Endothelial cell of umbilical vein (primary cell): ENCODE data around the gene NHS. TPM values are rescaled to one million over a fixed set of nuclear protein-coding genes. Genes with fewer than 3 reads are reported as not detected.

Experiments
- BruUV-seq: library from RNA; stranded (reverse); fragments of 400-500 nt; replicated peaks from 2 replicates; lab custom pipeline; 2021; lab: Mats Ljungman, UMichigan
- CTCF ChIA-PET: fragments of 300-600, 350-600 bp; sonication (Branson Sonifier 250); formaldehyde crosslinking; loops from one replicate; lab custom pipeline; 2021; ENCODE audit warnings: antibody characterized with exemption, inconsistent platforms; lab: Charles Lee
- POLR2A ChIA-PET: fragments of 300-600, 350-600 bp; sonication (Branson Sonifier 250); formaldehyde crosslinking; loops from one replicate; lab custom pipeline; 2021; ENCODE audit warnings: antibody characterized with exemption, inconsistent platforms; lab: Charles Lee
- DNase-seq: peaks from one replicate; pipeline ENCODE4 v3.0.0-alpha.2; 2011; ENCODE audit warnings: low read depth, low spot score
- FAIRE-seq: peaks from 2 replicates; lab custom pipeline; 2011; peaks lifted over from hg19 to GRCh38; lab: Jason Lieb, UNC
- H2AFZ ChIP-seq: 2 replicates; pipeline ENCODE4 v1.6.0; 2012; ENCODE audit warnings: low read depth, low read length, control low read depth, inconsistent platforms
- H3K27ac ChIP-seq: 2 replicates; pipeline ENCODE4 v1.5.1; 2011; ENCODE audit warnings: low read depth, mild to moderate bottlenecking, control low read depth, low read length, moderate library complexity; ENCODE audit not compliant: insufficient read depth
- H3K27me3 ChIP-seq, 2 experiments: 2 replicates each; pipeline versions ENCODE4 v1.6.0 to v1.6.1; 2011; ENCODE audit warnings: low read length in 2 of 2, mixed read lengths in 1 of 2; ENCODE audit not compliant: control insufficient read depth in 2 of 2, insufficient read depth in 2 of 2
- H3K36me3 ChIP-seq, 2 experiments: 2 replicates in 1 of 2; 3 replicates in 1 of 2; pipeline ENCODE4 v1.5.1; 2011; ENCODE audit warnings: low read length in 2 of 2, mild to moderate bottlenecking in 1 of 2, moderate library complexity in 1 of 2; ENCODE audit not compliant: control insufficient read depth in 2 of 2, insufficient read depth in 2 of 2; ENCODE audit errors: extremely low read depth in 1 of 2
- H3K4me1 ChIP-seq: 3 replicates; pipeline ENCODE4 v1.5.1; 2011; ENCODE audit warnings: mild to moderate bottlenecking, low read length; ENCODE audit not compliant: control insufficient read depth, insufficient read depth; ENCODE audit errors: extremely low read depth
- H3K4me2 ChIP-seq: 2 replicates; pipeline ENCODE4 v1.6.1; 2011; ENCODE audit warnings: low read length, control low read depth, mixed read lengths; ENCODE audit not compliant: insufficient read depth
- H3K4me3 ChIP-seq, 3 experiments: fragments of 200-600 bp in 1 of 3; sonication (generic), shearing (Covaris generic) in 1 of 3; replicated peaks in 1 of 3; 2 replicates each; pipeline ENCODE4 v1.5.1; 2011 to 2016; ENCODE audit warnings: control low read depth in 3 of 3, low read length in 3 of 3, mild to moderate bottlenecking in 2 of 3, inconsistent platforms in 1 of 3, low read depth in 1 of 3, moderate library complexity in 1 of 3; ENCODE audit not compliant: insufficient read depth in 1 of 3
- H3K79me2 ChIP-seq: 2 replicates; pipeline ENCODE4 v1.6.0; 2012; ENCODE audit warnings: low read length, inconsistent platforms; ENCODE audit not compliant: control insufficient read depth, insufficient read depth
- H3K9ac ChIP-seq: replicated peaks from 2 replicates; pipeline ENCODE3; 2011; ENCODE audit warnings: low read length, control low read depth; ENCODE audit not compliant: insufficient read depth; ENCODE audit errors: extremely low read depth
- H3K9me1 ChIP-seq: replicated peaks from 3 replicates; pipeline ENCODE4 v1.6.0; 2011; ENCODE audit warnings: mild to moderate bottlenecking, low read length; ENCODE audit not compliant: control insufficient read depth, insufficient read depth; ENCODE audit errors: extremely low read depth
- H3K9me3 ChIP-seq: replicated peaks from 2 replicates; pipeline ENCODE4 v1.5.1; 2012; ENCODE audit warnings: low read length, inconsistent platforms; ENCODE audit not compliant: control insufficient read depth, insufficient read depth
- H4K20me1 ChIP-seq: replicated peaks from 2 replicates; pipeline ENCODE3; 2011; ENCODE audit warnings: mild to moderate bottlenecking, low read length; ENCODE audit not compliant: control insufficient read depth, insufficient read depth; ENCODE audit errors: extremely low read depth
- EZH2 ChIP-seq: IDR thresholded peaks from 2 replicates; pipeline ENCODE4 v1.6.1; 2012; ENCODE audit warnings: borderline replicate concordance, low read depth, mild to moderate bottlenecking, moderate library complexity, low read length, inconsistent platforms; ENCODE audit not compliant: severe bottlenecking
- FOS ChIP-seq: IDR thresholded peaks from 2 replicates; pipeline ENCODE4 v1.6.1; 2011; ENCODE audit warnings: mild to moderate bottlenecking, low read length, moderate library complexity, borderline replicate concordance; ENCODE audit not compliant: insufficient read depth
- GATA2 ChIP-seq: IDR thresholded peaks from 2 replicates; pipeline ENCODE4 v1.7.0; 2011; ENCODE audit warnings: low read depth, mild to moderate bottlenecking, moderate library complexity, mixed read lengths, low read length; ENCODE audit not compliant: insufficient read length, insufficient read depth
- JUN ChIP-seq: IDR thresholded peaks from 2 replicates; pipeline ENCODE4 v1.6.1; 2011; ENCODE audit warnings: borderline replicate concordance, low read depth; ENCODE audit not compliant: insufficient read length, insufficient read depth
- MYC ChIP-seq: IDR thresholded peaks from one replicate; pipeline ENCODE4 v1.6.1; 2011; ENCODE audit warnings: mild to moderate bottlenecking, low read depth, low read length
- POLR2A ChIP-seq: IDR thresholded peaks from 2 replicates; pipeline ENCODE4 v1.6.1; 2012; ENCODE audit warnings: low read depth, mild to moderate bottlenecking, control low read depth, low read length
- POLR2AphosphoS5 ChIP-seq: IDR thresholded peaks from 2 replicates; pipeline ENCODE4 v1.6.1; 2012; ENCODE audit warnings: low read depth, mild to moderate bottlenecking, control low read depth, low read length, moderate library complexity; ENCODE audit not compliant: insufficient read depth
- dilution Hi-C: fragments of 300-500 bp; cut with MboI; formaldehyde crosslinking; loops from one replicate; pipeline ENCODE4 v1.15.0; 2019; ENCODE audit warnings: low sequenced_read_pairs; ENCODE audit not compliant: extremely low pct_ligation_motif_present
- intact Hi-C: fragments of 100-400 bp; cut with micrococcal nuclease; formaldehyde crosslinking; loops from one replicate; pipeline ENCODE4 v1.10.0; 2022
- polyA plus RNA-seq, 4 experiments: library from polyadenylated mRNA; depleted of rRNA in 3 of 4; stranded (reverse) in 3 of 4; unstranded in 1 of 4; fragments of >200 nt; gene quantifications; 2 replicates each; pipeline versions ENCODE4 v1.2.1 to v1.2.3, GENCODE V29; 2011 to 2012; ENCODE audit warnings: missing spikeins in 1 of 4
- total RNA-seq: library from RNA; stranded (reverse); gene quantifications from 2 replicates; pipeline ENCODE4 v1.2.3, GENCODE V29; 2021
- TF ChIP-seq, protein P1 (sequence below), 2 donors: IDR thresholded peaks; 1 replicate in 1 of 2; 2 replicates in 1 of 2; pipeline ENCODE4 v1.5.1; 2011; ENCODE audit warnings: low read length in 2 of 2, mild to moderate bottlenecking in 2 of 2, moderate library complexity in 2 of 2, control low read depth in 1 of 2, inconsistent platforms in 1 of 2, low read depth in 1 of 2; ENCODE audit not compliant: insufficient read depth in 1 of 2; ENCODE audit errors: extremely low read depth in 1 of 2
- TF ChIP-seq, protein P2 (sequence below): IDR thresholded peaks from 2 replicates; pipeline ENCODE4 v1.6.1; 2011; ENCODE audit not compliant: insufficient read depth, insufficient read length

Gene NHS
- total and polyA plus RNA-seq, 2 donors (not counting 3 experiments of a cell fraction or from before 2014, with no cell fraction given) = 0.07 to 0.46 TPM

DNA sequence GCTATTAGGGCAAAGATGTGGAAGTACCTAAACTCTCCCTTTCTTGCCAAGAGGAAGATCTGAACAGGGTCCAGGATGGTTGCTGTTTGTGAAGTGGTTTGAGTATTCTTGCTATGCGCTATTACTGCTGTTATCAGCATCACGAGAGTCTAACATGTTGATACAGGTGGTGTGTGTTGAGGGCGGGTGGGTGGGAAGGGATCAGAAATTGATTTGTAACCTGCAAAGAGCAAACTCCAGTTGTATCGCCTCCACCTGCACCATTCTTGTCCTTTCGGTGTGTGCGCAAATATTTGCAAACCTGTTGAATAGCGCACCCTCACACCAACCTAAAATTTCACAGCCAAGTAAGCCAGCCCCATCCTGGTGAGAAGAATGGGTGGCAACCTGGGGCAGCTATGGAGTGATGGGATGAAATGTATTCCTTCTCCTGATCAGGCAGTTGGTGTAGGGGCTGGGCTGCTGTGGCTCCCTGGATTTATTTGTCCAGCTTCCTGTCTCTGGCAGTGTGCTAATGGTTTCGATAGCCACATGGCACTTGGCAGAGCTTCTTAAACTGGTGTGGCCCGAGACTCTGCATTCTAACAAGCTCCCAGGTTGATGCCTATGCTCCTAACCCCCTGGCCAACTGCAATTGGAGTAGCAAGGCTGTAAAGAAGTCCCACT is 259.7 kb downstream of the NHS start:
- Histone ChIP-seq H3K4me3 (no peak overlapping the region), H3K27me3 (no peaks in the 10 kb centered on the region), H2AFZ (peak overlapping the region; percentile 35), H4K20me1 (no peaks in the 10 kb centered on the region), H3K9ac (no peak overlapping the region), H3K4me1 (peaks cover 29% of the 10 kb centered on the region), H3K27ac (no peak overlapping the region), H3K9me1 (no peaks in the 10 kb centered on the region), H3K4me2 (no peak overlapping the region), H3K9me3 (no peaks in the 10 kb centered on the region), H3K36me3 (no peaks in the 10 kb centered on the region), H3K79me2 (no peaks in the 10 kb centered on the region)
- dilution Hi-C loops = no loop called here
- CTCF ChIA-PET = no interaction called here
- FAIRE-seq (no peak), DNase-seq (no peak)
- no TSS peak for BruUV-seq
- POLR2A ChIA-PET = no interaction called here
- TF ChIP-seq, protein P1, sequence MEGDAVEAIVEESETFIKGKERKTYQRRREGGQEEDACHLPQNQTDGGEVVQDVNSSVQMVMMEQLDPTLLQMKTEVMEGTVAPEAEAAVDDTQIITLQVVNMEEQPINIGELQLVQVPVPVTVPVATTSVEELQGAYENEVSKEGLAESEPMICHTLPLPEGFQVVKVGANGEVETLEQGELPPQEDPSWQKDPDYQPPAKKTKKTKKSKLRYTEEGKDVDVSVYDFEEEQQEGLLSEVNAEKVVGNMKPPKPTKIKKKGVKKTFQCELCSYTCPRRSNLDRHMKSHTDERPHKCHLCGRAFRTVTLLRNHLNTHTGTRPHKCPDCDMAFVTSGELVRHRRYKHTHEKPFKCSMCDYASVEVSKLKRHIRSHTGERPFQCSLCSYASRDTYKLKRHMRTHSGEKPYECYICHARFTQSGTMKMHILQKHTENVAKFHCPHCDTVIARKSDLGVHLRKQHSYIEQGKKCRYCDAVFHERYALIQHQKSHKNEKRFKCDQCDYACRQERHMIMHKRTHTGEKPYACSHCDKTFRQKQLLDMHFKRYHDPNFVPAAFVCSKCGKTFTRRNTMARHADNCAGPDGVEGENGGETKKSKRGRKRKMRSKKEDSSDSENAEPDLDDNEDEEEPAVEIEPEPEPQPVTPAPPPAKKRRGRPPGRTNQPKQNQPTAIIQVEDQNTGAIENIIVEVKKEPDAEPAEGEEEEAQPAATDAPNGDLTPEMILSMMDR (IDR thresholded peaks at IDR 0.05; ENCODE audit: extremely low read depth in 1 of 2, insufficient read depth in 1 of 2, low read depth in 1 of 2, low read length in 2 of 2) = no peak
- intact Hi-C loops = no loop called here

DNA sequence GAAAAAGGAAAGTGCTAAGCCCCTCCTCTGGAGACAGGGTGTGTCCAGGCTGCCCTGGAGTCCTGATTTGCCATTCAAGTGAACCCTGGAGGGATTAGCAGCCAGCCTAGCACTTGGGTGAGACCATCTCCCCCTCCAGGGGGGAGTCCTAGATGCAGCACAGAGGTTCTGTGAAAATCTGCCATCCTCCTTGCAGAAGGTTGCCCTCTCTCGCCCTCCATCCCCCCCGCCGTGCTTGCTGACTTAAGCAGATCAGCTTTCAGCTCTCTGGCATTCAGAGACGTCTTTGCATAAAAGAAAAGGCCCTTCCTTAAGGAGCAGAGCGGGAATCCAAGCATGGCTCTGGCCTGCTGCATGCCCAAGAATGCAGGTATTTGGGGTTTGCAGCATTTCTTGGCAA is 260.2 kb downstream of the NHS start:
- H3K27ac ChIP-seq = no peak overlapping the region
- no peaks in the 10 kb centered on the region for H3K36me3 ChIP-seq
- no peak for FAIRE-seq
- ChIA-PET POLR2A (no interaction called here), CTCF (no interaction called here)
- intact Hi-C loops = no loop called here
- no peaks in the 10 kb centered on the region for H3K9me3 ChIP-seq
- H3K79me2 ChIP-seq = no peaks in the 10 kb centered on the region
- no peak overlapping the region for H3K4me3 ChIP-seq
- H2AFZ ChIP-seq = no peak overlapping the region
- H3K9ac ChIP-seq = no peak overlapping the region
- BruUV-seq = no TSS peak
- TF ChIP-seq FOS = no peak
- TF ChIP-seq GATA2 = no peak
- TF ChIP-seq JUN = no peak
- TF ChIP-seq MYC = no peak
- TF ChIP-seq, protein P1 (IDR thresholded peaks at IDR 0.05; ENCODE audit: extremely low read depth in 1 of 2, insufficient read depth in 1 of 2, low read depth in 1 of 2, low read length in 2 of 2) = no peak
- no peak for TF ChIP-seq POLR2A
- no peak for TF ChIP-seq POLR2AphosphoS5
- TF ChIP-seq, protein P2, sequence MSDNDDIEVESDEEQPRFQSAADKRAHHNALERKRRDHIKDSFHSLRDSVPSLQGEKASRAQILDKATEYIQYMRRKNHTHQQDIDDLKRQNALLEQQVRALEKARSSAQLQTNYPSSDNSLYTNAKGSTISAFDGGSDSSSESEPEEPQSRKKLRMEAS = no peak
- TF ChIP-seq EZH2 = no peak
- dilution Hi-C loops = no loop called here
- H3K27me3 ChIP-seq = no peaks in the 10 kb centered on the region
- peaks cover 26% of the 10 kb centered on the region for H3K4me1 ChIP-seq
- H3K9me1 ChIP-seq = no peaks in the 10 kb centered on the region
- no peaks in the 10 kb centered on the region for H4K20me1 ChIP-seq
- H3K4me2 ChIP-seq = no peak overlapping the region
- DNase-seq = no peak
